Measurements from ENCODE around the gene ARHGAP15.

GRCh38 chr2:143603846-143604565 is 474.8 kb downstream of the ARHGAP15 start:
- TF ChIP-seq, protein P1, sequence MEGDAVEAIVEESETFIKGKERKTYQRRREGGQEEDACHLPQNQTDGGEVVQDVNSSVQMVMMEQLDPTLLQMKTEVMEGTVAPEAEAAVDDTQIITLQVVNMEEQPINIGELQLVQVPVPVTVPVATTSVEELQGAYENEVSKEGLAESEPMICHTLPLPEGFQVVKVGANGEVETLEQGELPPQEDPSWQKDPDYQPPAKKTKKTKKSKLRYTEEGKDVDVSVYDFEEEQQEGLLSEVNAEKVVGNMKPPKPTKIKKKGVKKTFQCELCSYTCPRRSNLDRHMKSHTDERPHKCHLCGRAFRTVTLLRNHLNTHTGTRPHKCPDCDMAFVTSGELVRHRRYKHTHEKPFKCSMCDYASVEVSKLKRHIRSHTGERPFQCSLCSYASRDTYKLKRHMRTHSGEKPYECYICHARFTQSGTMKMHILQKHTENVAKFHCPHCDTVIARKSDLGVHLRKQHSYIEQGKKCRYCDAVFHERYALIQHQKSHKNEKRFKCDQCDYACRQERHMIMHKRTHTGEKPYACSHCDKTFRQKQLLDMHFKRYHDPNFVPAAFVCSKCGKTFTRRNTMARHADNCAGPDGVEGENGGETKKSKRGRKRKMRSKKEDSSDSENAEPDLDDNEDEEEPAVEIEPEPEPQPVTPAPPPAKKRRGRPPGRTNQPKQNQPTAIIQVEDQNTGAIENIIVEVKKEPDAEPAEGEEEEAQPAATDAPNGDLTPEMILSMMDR (IDR thresholded peaks at IDR 0.05) = no peak
- TF ChIP-seq ZFX (IDR thresholded peaks at IDR 0.05; ENCODE audit: borderline replicate concordance) = no peak

Data from 22Rv1 (cell line).